Right kidney (tissue), 1 donor: ENCODE results near the gene RBKS.
"Not testable (repeated sequence)": the region's sequence is repeated elsewhere in the genome, so short reads cannot be mapped to it uniquely, and the experiment has no call there.

Experiments
- DNase-seq: peaks from one replicate; pipeline ENCODE4 v3.0.0-alpha.2; 2016

RBKS gene

DNA sequence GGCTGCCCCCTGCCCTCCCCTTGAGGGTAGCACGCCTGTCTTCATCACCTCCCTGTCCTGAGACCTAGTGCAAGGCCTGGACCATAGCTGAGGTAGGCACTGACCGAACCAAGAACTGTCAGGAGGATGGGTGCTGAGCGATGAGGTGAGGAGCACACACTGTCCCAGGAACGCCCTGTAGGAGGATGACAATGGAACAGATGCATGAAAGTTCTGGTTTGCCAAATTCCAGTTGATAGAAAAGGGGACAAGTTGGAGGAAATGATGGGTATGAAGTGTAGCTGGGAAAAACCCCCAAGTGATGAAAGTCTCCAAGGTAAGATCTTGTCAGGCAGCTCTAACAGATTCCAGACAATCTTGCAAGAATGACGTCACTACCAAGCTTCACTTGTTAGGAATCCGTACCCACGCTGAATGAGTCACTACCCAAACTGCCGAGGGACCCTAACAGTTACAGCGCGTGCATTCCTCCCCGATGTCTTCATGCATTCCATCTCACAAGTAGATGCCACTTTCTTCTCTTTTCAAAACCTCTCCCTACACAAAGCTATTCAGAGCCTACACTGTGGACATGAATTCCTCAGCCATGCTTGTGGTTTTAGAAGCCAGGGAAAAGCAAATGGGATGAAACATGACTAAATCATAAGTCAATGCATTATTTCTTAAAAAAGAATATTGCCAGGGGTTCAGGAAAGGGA, 91.1 kb downstream of the RBKS start:
- no peak for DNase-seq

DNA sequence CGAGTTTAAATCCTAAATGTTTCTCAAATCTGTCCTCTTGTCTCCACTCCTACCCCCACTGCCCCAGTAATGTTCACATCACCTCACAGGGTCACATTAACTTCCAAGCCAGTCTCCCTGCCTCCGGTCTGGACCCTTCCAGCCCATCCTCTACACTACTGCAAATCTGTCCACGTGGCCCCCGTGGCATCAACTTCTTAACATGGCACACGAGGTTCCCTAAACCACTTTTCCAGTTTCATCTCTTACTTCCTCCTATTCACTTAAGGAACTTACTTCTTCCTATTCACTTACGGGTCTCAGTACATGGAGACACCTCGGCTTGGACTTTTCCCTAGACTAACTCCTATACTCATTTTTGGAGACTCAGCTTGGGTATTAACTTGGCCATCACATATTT, 91.7 kb downstream of the RBKS start:
- no peak for DNase-seq

DNA sequence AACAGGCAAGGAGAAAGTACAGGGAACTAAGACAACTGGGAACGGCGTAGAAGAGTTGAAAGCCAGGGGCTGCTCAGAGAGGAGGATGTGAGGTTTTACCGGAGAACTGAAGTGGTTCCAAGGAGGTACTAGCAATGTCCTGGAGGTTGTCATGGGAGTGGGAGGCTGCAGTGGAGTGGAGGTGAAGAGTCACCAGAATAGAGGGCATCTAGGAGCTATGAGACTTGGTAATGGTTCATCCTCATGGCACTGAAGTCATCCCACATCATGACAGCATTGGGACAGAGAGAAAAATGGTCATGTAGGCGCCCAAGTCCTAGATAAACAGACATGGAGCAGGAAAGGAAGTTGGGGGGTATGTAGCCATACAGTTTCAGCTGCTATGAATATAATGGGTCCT, 92.3 kb downstream of the RBKS start:
- no peak for DNase-seq

DNA sequence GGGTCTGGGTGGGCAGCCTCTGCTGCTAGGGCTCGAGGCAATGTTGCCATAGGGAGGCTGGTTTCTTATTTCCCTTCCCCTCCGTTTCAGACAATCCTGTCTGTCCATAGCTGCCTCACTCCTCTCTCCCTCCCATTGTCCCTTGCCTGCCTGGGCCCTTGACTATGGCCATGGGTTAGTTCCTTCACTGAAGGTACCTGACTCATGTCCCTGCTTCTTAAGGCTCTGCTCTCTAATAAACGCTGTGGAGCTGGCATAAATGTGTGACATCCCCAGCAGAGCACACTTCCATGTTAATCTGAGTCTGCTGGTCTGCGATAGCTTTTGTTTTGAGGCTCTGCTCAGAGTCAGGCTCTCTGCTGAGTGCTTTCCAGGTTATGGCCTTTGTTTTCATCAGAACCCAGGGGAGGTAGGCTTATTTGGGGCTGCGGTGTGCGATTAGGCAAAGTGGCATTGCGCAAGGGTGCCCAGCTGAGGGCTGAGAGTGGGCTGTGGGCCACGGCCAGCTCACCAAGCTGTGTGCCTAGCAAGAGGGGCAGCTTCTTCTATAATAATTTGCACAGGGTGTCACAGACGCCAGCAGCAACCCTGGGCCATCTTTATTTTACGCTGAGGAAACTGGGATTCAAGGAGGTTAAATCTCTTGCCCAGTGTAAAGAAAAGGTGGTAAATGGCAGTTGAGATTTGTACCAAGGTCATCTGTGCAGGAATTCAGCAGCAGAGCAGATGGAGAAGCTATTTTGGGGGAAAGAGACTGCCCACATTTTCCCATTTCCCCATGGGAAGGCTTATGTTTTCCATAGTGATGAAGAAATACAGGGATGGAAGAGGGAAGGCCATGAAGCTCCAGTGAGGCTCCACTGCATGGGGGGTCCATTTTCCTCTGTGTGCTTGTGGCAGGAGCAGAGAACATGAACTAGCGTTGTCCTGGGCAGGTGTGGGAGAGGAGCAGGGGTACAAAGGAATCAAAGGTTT, 93.1 kb downstream of the RBKS start:
- no peak for DNase-seq

DNA sequence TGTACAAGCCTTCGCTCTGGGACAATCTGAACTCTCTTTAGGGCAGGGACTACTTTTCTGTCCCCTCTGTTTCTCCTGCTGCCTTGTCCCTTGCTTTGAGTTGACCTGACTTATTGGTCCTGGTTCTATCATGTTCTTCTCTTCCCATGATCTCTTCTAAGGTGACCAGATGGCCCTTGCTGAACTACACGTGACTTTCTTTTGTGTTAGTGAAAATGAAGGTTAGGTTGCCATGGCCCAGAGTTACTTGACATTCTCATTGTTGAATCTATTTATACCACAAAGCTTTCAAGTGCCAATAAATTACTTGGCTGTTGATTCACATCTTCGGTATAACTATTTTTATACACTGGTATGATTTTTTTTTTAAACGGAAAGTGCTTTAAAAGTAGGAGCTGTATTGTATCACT, 94.3 kb downstream of the RBKS start:
- DNase-seq: no peak

DNA sequence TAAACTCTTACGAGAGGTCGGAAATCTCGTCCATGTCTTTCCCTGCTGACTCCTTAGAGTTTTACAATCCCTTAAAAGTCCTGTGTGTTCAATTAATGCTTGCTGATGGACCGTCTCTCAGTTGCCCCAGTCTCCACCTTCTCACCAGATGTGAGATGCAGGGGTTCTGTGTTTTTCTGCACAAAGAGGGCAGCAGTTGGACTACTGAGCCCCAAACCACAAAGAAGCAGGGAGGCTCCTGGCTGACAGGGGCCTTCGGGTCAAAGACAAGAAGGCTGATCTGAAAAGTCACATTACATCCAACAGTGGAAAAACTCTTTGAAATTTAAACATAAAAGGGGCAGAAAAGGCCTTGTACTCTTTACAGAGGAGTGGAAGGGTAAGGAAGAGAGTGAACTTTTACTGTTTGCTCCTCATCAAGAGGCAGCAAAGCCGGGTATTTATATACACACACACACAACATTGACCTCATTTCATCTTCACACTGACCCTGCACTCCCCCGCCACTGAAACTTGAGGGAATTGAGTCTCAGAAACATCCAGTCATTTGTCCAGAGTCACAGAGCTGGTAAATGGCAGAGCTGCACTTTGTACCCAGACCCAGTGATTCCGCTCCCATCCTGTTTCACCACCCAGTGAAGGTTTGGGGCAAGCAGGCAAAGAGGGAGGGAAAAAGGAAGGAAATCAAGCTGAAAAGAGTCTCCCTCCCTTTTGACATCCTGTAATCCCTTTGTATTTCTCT, 94.9 kb downstream of the RBKS start:
- no peak for DNase-seq

DNA sequence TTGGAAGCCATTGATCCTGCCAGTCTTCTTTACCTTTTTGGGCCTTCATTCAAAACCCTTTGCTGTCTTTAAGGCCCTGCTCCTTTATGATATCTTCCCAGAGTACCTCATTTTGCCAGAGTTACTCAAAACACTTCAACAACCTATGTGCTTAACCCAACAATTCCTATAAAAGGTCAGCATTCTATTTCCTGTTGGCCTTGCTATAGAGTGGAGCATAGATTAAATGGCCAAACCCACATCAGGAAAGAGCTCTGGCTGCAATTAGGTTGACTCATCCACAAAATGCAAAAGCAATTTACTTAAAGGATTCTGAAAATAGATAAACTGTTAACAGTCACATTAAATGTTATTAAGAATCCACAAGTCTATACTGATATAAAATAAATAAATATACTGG, 97.4 kb downstream of the RBKS start:
- DNase-seq: no peak

DNA sequence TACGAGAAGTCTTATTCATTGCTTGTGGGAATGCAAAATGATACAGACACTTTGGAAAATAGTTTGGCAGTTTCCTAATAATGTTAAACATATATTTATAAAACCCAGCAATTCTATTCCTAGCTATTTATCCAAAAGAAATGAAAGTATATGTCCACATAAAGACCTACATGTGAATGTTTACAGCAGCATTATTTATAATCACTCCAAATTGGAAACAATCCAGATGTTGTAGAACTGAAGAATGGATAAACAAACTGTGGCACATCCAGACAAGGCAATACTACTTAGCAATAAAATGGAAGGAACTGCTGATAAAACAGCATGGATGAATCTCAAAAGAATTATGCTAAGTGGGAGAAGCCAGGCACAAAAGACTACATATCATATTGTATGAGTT, 99.4 kb downstream of the RBKS start:
- no peak for DNase-seq

DNA sequence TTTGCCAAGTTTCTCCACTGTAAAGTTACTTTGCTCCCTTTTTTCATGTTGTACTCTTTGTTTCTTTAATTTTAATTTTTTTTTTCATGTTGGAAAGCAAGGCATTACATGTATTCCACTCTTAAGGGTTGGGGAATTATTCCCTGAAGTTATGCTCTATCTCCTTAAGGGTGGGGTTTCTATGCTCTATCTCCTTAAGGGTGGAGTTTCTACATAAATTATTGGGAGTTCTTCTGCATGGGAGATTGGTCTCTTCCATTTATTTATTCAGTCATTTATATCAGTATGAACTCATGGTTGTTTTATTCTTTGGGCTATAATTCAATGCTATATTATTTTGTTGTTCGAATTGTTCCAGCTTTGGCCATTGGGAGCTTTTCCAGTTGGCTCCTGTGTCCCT, 107.5 kb downstream of the RBKS start:
- DNase-seq: no peak

DNA sequence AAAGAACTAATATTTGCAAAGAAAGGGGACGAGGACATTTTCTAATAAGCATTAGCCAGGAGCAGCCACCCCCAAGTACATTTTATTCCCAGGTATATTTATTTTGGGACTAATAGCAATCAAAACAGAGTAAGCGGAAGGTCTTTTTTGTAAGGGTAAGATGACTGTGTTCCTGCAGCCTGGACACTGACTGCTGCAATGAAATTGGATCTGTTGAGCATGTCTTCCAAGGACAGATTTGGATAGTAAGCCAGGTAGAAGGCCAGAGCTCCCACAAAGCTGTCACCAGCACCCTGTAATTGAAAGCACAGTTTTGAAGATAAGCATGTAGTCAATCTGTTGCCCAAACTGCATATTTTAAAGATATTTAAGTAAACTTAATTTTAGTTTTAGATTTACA, 108.7 kb downstream of the RBKS start:
- no peak for DNase-seq

DNA sequence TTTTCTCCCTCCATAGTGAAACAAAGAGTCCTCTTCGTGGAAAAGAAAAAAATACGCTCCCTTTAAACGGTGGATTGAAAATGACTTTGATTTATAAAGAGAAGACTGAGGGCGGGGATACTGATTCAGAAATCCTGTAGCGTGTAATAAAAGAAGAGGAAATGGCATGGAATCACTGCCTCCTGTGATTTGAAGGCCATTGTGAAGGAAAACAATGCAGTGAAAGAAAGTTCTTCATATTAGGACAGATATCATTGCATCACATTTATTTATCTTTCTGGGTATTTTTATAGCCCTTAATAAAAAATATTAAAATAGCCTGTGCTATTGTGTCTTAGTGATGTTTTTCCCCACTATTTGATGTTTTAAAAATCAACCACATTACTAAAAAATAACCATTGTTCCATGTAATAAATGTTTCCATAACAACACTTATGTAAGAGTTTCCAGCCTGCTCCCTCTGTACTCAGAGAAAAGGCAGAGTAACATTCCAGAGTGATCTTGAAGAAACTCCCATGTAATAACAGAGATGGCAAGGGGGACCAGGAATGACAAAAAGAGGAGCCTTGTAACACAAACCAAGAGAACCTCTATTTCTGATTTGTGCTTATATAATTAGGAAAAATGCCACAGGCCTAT, 110.7 kb downstream of the RBKS start:
- no peak for DNase-seq

DNA sequence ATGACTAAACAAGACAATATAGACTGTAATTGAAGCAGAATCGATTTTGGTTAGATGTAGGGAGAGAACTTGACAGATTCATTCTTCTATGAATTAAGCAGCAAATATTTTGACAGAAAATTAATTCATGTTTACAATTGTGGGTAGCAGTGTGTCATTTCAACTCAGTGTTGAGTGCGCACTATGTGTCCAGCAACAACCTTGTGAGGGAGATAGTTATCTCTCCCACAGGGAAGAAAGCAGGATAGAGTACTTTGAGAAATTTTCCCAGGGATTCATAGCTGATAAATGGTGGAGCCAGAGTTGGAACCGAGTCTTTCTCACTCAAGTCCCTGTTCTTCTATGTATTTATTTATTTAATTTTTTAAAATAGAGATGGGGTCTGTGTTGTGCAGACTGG, 113.5 kb downstream of the RBKS start:
- DNase-seq: no peak

DNA sequence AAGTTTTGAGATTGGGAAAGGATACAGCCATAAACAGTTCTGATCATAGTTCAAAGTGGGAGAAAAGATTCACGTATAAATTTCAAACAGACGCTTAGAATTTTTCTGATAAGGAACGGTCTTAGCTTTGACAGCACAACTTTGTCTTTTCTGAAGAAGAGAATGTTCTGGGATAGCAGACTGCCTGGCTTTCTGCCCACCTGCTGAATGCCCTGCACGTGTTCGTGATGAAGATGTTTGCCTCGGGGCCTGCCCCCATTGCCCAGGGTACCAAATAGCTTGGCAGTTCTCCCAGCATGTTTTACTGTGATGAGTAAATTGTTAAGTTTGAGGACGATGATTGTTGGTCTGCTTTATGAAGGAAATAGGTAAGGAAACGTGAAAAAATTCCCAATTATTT, 114.1 kb downstream of the RBKS start:
- no peak for DNase-seq

DNA sequence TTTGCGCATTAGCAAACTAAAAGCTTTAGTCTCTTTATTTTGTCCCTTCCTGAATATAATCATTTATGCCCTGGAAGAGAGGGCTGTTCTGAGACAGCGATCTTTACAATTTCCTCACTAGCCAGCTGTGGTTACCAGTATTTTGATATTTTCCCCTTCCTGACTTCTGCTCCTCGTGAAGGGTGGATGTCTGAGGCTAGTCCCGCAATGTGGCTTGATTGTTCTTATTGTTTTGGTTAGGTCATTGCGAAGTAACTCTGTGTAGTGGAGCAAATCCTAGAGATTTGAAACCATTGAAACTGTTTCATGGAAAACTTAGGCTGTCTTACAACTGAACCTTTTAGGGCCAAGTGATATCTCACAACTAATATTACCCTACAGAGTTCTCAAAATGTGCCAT, 116.2 kb downstream of the RBKS start:
- DNase-seq: no peak

DNA sequence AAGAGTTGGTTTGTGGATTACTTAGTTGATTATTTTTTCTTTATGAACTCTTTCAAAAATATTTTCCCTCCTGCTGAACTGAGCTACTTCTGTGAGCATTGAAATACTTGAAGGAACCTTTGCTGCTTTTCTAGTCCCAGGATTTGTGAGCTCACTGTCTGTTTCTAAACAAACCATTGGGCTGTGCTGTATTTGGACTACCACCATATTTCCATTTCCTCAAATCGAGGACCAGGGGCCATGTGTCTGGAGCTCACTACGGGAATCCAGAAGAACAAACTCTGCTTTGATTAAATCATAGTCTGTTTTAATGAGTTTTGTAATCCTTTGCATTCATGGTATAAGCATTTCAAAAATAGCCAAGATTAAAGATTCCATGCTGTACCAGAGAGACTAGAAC, 117.4 kb downstream of the RBKS start:
- no peak for DNase-seq

DNA sequence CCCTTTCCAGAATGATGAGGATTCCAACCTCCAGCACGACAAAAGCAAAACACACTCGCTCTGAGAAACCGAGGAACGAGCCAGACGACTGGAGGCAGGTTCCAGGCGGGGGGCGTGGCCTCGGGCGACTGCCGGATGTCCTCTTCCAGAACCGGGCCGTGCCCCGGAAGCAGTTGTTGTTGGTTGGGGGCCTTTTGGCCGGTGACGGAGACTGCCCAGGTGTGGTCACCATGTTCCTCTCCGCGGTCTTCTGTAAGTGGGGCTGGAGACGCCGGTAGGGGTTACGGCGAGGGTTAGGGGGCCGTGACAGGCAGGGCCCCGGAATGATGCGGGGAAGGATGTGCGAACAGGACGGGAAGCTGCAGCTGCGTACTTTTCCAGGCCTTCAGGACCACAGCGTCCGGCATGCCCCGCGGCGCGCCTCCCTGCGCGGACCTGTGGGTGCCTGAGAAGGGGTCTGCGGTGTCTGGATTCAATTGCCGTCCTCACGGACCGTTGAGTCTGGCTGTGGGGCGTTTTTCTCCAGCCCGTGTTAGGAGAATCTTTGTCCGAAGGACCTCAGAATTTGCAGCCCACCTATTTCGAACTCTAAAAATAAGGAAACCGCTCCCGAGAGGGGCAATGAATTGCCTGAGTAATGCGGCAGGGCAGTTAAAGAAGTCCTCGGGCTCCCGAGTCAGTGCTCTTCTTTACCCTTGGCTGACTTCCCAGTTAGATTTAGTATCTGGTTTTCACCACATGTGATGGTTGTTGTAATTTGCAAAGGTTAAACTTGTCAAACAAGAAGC, 118.4 kb downstream of the RBKS start, which contains the start of gene MRPL33:
Gene MRPL33 (plus strand): TSS at position 172 of the 788 bp plus-strand sequence. CDS start 59 bp downstream, at position 231.
- DNase-seq: peak; percentile 97

DNA sequence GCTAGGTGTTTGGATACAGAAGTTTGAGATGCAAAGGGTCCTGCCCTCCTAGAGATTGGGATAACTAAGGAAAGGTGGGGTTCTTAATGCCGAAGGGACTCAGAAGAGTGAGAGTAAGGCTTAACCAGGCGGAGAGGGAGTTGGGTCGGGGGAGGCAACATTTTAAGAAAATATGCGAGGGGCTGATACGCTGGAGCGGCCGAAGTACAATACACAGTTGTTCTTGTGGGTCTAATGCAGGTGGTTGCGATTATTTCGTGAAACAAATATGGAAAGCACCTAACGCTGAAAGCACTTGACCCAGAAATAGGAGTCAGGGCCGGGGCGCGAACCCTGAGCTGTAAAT, 119.0 kb downstream of the RBKS start:
- no peak for DNase-seq

DNA sequence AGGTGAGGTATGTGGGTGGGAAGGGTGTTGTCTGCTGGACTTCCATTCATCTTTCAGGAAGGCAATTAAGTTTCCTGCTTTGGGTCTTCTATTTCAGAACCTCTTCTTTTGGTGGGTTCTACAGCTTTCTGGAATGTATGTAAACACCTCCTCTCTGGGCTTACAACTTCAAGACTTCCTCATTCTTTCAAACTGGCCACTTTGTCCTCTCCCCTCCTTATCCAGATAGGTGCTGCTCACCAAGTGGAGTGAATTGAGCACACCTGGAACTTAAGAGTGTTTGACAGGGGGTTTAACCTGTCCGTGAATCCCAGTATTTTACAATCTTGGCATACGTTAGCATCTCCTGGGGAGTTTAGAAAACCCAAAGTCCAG, 123.9 kb downstream of the RBKS start:
- no peak for DNase-seq

DNA sequence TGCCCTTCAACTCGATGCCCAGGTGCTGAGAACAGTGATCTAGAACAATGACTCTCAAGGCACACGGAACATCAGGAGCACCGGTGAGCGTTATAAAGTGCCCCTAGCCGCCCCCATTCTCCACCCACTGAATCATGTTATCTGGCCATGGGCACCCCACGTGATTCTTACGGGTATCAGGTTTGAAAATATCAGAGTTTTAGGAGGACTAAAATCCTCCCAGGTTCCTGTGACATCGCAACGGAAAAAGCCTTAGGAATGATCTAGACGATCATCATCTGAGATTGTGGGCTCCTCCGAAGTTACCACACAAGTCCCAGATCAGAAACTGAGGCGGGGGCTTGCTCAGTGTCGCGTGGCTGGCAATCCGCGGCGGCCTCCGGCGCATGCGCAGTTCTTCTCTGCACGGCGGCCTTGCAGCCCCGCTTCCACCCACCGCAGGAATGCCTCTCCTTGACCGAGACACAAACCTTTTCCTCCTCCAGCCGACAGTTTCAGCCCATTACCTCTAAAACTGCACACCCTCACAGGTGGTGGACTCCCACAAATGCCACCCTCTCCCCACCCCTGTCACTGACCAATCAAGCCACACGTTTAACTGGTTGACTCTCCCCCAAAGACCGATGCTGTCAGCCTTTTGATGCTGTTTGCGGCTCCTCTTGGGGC, 124.4 kb downstream of the RBKS start:
- peak; percentile 83 for DNase-seq

DNA sequence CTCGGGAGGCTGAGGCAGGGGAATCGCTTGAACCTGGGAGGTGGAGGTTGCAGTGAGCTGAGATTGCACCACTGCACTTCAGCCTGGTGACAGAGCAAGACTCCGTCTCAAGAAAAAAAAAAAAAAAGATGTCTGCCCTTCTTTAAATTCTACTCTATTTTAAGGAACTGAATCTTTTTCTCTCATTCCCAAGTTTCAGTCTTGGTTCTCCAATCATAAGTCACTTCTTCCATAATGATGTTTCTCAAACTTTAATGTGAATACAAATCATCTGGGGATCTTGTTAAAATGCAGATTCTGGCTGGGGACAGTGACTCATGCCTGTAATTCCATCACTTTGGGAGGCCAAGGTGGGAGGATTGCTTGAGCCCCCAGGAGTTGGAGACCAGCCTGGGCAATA, 125.7 kb downstream of the RBKS start:
- DNase-seq: not testable (repeated sequence)

DNA sequence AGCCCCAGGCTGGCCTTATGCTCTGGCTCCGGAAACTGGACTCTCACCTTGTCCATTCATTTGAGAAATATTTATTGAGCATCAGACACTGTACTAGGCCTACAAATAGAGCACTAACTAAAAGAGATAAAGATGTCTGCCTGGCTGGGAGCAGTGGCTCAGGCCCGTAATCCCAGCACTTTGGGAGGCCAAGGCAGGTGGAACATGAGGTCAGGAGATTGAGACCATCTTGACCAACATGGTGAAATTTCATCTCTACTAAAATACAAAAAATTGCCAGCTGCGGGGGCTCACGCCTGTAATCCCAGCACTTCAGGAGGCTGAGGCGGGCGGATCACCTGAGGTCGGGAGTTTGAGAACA, 126.3 kb downstream of the RBKS start:
- no peak for DNase-seq
